H9 (cell line): ENCODE data around the gene FNDC3B. TPM values are rescaled to one million over a fixed set of nuclear protein-coding genes. Genes with fewer than 3 reads are reported as not detected.

Experiments used
- DNase-seq: peaks from one replicate; pipeline ENCODE4 v3.0.0-alpha.2; 2017
- H2AFZ ChIP-seq: one replicate; pipeline ENCODE4 v1.6.1; 2013; ENCODE audit warnings: mild to moderate bottlenecking, low read length, control low read depth, moderate library complexity
- H2AK5ac ChIP-seq: 2 replicates; pipeline ENCODE4 v1.6.1; 2013; ENCODE audit warnings: low read length, control low read depth, mixed read lengths; ENCODE audit not compliant: insufficient read length
- H2BK120ac ChIP-seq: one replicate; pipeline ENCODE4 v1.6.1; 2013; ENCODE audit warnings: low read depth, mild to moderate bottlenecking, low read length, control low read depth, inconsistent platforms; ENCODE audit not compliant: poor library complexity, severe bottlenecking
- H2BK12ac ChIP-seq: 2 replicates; pipeline ENCODE4 v1.6.1; 2013; ENCODE audit warnings: low read length, control low read depth, mixed read lengths, low read depth; ENCODE audit not compliant: insufficient read length
- H2BK15ac ChIP-seq: 2 replicates; pipeline ENCODE4 v1.6.1; 2013; ENCODE audit warnings: low read depth, low read length, control low read depth
- H2BK20ac ChIP-seq: one replicate; pipeline ENCODE4 v1.6.1; 2013; ENCODE audit warnings: low read depth, mild to moderate bottlenecking, low read length, control low read depth, inconsistent platforms; ENCODE audit not compliant: poor library complexity, severe bottlenecking
- H2BK5ac ChIP-seq: 2 replicates; pipeline ENCODE4 v1.6.1; 2013; ENCODE audit warnings: low read length, control low read depth, mixed read lengths; ENCODE audit not compliant: insufficient read length
- H3K14ac ChIP-seq: 2 replicates; pipeline ENCODE4 v1.6.1; 2013; ENCODE audit warnings: low read length, control low read depth; ENCODE audit not compliant: insufficient read depth
- H3K18ac ChIP-seq: 2 replicates; pipeline ENCODE4 v1.6.1; 2013; ENCODE audit warnings: low read depth, mild to moderate bottlenecking, mixed read lengths, low read length, control low read depth; ENCODE audit not compliant: insufficient read length
- H3K23ac ChIP-seq: 2 replicates; pipeline ENCODE4 v1.6.1; 2013; ENCODE audit warnings: low read length, control low read depth, mixed read lengths, low read depth; ENCODE audit not compliant: insufficient read length
- H3K23me2 ChIP-seq: 2 replicates; pipeline ENCODE4 v1.6.1; 2013; ENCODE audit warnings: low read depth, mild to moderate bottlenecking, mixed read lengths, low read length, control low read depth; ENCODE audit not compliant: insufficient read length, poor library complexity, severe bottlenecking
- H3K27ac ChIP-seq: 2 replicates; pipeline ENCODE4 v1.5.1; 2013; ENCODE audit warnings: low read length, control low read depth, mixed read lengths, low read depth; ENCODE audit not compliant: insufficient read length
- H3K27me3 ChIP-seq: 2 replicates; pipeline ENCODE4 v1.6.1; 2013; ENCODE audit warnings: low read length, control low read depth, inconsistent platforms; ENCODE audit not compliant: insufficient read depth
- H3K4ac ChIP-seq: 2 replicates; pipeline ENCODE4 v1.6.1; 2013; ENCODE audit warnings: low read depth, mild to moderate bottlenecking, control low read depth, inconsistent platforms, low read length, moderate library complexity
- H3K4me1 ChIP-seq: 2 replicates; pipeline ENCODE4 v1.6.1; 2013; ENCODE audit warnings: low read length, control low read depth, inconsistent platforms; ENCODE audit not compliant: insufficient read depth
- H3K4me2 ChIP-seq: 2 replicates; pipeline ENCODE4 v1.6.1; 2013; ENCODE audit warnings: low read length, control low read depth, mixed read lengths; ENCODE audit not compliant: insufficient read length, insufficient read depth
- H3K56ac ChIP-seq: 2 replicates; pipeline ENCODE4 v1.6.1; 2013; ENCODE audit warnings: low read depth, mild to moderate bottlenecking, mixed read lengths, low read length, control low read depth; ENCODE audit not compliant: insufficient read length
- H3K79me1 ChIP-seq: 2 replicates; pipeline ENCODE4 v1.6.1; 2013; ENCODE audit warnings: low read depth, mild to moderate bottlenecking, moderate library complexity, low read length, control low read depth, inconsistent platforms; ENCODE audit not compliant: insufficient read depth, poor library complexity, severe bottlenecking
- H3K79me2 ChIP-seq: 2 replicates; pipeline ENCODE4 v1.6.1; 2013; ENCODE audit warnings: low read length, control low read depth, inconsistent platforms; ENCODE audit not compliant: insufficient read depth
- H3K9ac ChIP-seq: 2 replicates; pipeline ENCODE4 v1.6.1; 2013; ENCODE audit warnings: low read length, control low read depth, mixed read lengths; ENCODE audit not compliant: insufficient read length; ENCODE audit errors: extremely low read depth
- H3K9me3 ChIP-seq: one replicate; pipeline ENCODE4 v1.6.1; 2013; ENCODE audit warnings: low read depth, low read length, inconsistent platforms; ENCODE audit not compliant: control insufficient read depth
- H3T11ph ChIP-seq: one replicate; pipeline ENCODE4 v1.6.1; 2013; ENCODE audit warnings: mild to moderate bottlenecking, low read length, control low read depth, inconsistent platforms
- H4K20me1 ChIP-seq: one replicate; pipeline ENCODE4 v1.6.1; 2013; ENCODE audit not compliant: control insufficient read depth, insufficient read length, insufficient read depth
- H4K5ac ChIP-seq: 2 replicates; pipeline ENCODE4 v1.6.1; 2013; ENCODE audit warnings: low read depth, mild to moderate bottlenecking, mixed read lengths, low read length, control low read depth; ENCODE audit not compliant: insufficient read length
- H4K8ac ChIP-seq: replicated peaks from 2 replicates; pipeline ENCODE4 v1.6.1; 2013; ENCODE audit warnings: low read length, control low read depth, mixed read lengths, low read depth; ENCODE audit not compliant: insufficient read length
- H4K91ac ChIP-seq: 2 replicates; pipeline ENCODE4 v1.6.1; 2013; ENCODE audit warnings: low read depth, mild to moderate bottlenecking, moderate library complexity, mixed read lengths, low read length, control low read depth; ENCODE audit not compliant: insufficient read length
- H3K27ac Mint-ChIP-seq, 3 experiments: 2 replicates in 2 of 3; 3 replicates in 1 of 3; pipeline ENCODE4 v1.8.0; 2020 to 2021; ENCODE audit warnings: mixed read lengths in 3 of 3, mild to moderate bottlenecking in 1 of 3, moderate library complexity in 1 of 3
- H3K27me3 Mint-ChIP-seq: 2 replicates; pipeline ENCODE4 v1.8.0; 2021; ENCODE audit warnings: low read depth, mild to moderate bottlenecking, moderate library complexity, mixed read lengths
- H3K36me3 Mint-ChIP-seq, 3 experiments: 2 replicates in 2 of 3; 3 replicates in 1 of 3; pipeline ENCODE4 v1.8.0; 2020 to 2021; ENCODE audit warnings: low read depth in 3 of 3, mixed read lengths in 3 of 3; ENCODE audit not compliant: insufficient read depth in 1 of 3
- H3K4me1 Mint-ChIP-seq, 2 experiments: 2 replicates each; pipeline ENCODE4 v1.8.0; 2020; ENCODE audit warnings: mixed read lengths in 2 of 2
- H3K4me3 Mint-ChIP-seq, 2 experiments: 2 replicates in 1 of 2; 3 replicates in 1 of 2; pipeline ENCODE4 v1.8.0; 2020 to 2021; ENCODE audit warnings: mild to moderate bottlenecking in 2 of 2, mixed read lengths in 2 of 2, moderate library complexity in 1 of 2
- H3K9me3 Mint-ChIP-seq, 2 experiments: 2 replicates in 1 of 2; 3 replicates in 1 of 2; pipeline ENCODE4 v1.8.0; 2020; ENCODE audit warnings: mild to moderate bottlenecking in 2 of 2, mixed read lengths in 2 of 2, moderate library complexity in 1 of 2
- CTCF ChIP-seq: fragments of 200-600 bp; sonication (generic); conservative IDR thresholded peaks from 3 replicates; pipeline ENCODE4 v1.8.0; 2021; ENCODE audit warnings: antibody characterized with exemption, mild to moderate bottlenecking
- WGBS: extraction: QIAGEN DNeasy Blood & Tissue Kit; methylation state at CpG from one replicate; pipeline ENCODE4 v1.1.7; 2013; ENCODE audit warnings: missing lambda C conversion rate, low lambda C conversion rate, mixed read lengths; ENCODE audit not compliant: insufficient read length; ENCODE audit errors: extremely low coverage; 5-methylcytosine and 5-hydroxymethylcytosine counted together
- total RNA-seq: library from RNA; stranded (reverse); gene quantifications from 2 replicates; pipeline ENCODE4 v1.2.1, GENCODE V29; 2021

Gene FNDC3B
- total RNA-seq, 1 experiment from 2014 or later: 43.8 TPM

- Histone ChIP-seq H3K27me3 (no peaks in the 10 kb centered on the region), H3K27ac (no peak overlapping the region), H2BK12ac (no peak overlapping the region), H3T11ph (no peak overlapping the region), H2AFZ (peak overlapping the region; percentile 1), H3K79me2 (no peaks in the 10 kb centered on the region), H3K18ac (no peak overlapping the region), H3K79me1 (no peaks in the 10 kb centered on the region), H3K23ac (no peak overlapping the region), H3K14ac (no peak overlapping the region), H3K4ac (no peak overlapping the region), H3K4me1 (no peaks in the 10 kb centered on the region; the same call in 1 of the 2 replicates), H2BK120ac (no peak overlapping the region), H4K20me1 (no peaks in the 10 kb centered on the region), H2BK20ac (no peak overlapping the region), H2BK5ac (no peak overlapping the region), H2AK5ac (no peak overlapping the region), H3K9me3 (no peaks in the 10 kb centered on the region), H4K5ac (no peak overlapping the region), H2BK15ac (no peak overlapping the region), H4K91ac (no peak overlapping the region), H3K23me2 (no peaks in the 10 kb centered on the region), H3K4me2 (no peak overlapping the region), H3K9ac (no peak overlapping the region), H3K56ac (no peak overlapping the region), H4K8ac (no peak overlapping the region)
- DNase-seq: no peak
- Mint-ChIP-seq H3K9me3 (peaks cover 0 to 2% of the 10 kb centered on the region in 2 experiments; a peak in 2 of 5 replicates), H3K36me3 (peaks cover 0 to 4% (median 0%) of the 10 kb centered on the region in 3 experiments; a peak in 1 of 7 replicates), H3K4me3 (no peak overlapping the region), H3K27ac (no peak overlapping the region), H3K27me3 (no peaks in the 10 kb centered on the region; the same call in 1 of the 2 replicates), H3K4me1 (no peaks in the 10 kb centered on the region; a peak in 1 of 4 replicates)
- WGBS: no CpG with 5 or more reads among the region's 1 CpG
- TF ChIP-seq CTCF: no peak
These were observed 18.2 kb upstream of the FNDC3B start for GRCh38 chr3:172021164-172021563.
